GM19372 (cell line): ENCODE data around the gene GNAS-AS1.

Experiments
- ATAC-seq: cut with Tn5 transposase; IDR thresholded peaks from one replicate; pipeline ENCODE4 v1.9.1; 2021; ENCODE audit warnings: mild to moderate bottlenecking, low read depth, moderate library complexity; ENCODE audit not compliant: unreplicated experiment

The GNAS-AS1 gene

DNA sequence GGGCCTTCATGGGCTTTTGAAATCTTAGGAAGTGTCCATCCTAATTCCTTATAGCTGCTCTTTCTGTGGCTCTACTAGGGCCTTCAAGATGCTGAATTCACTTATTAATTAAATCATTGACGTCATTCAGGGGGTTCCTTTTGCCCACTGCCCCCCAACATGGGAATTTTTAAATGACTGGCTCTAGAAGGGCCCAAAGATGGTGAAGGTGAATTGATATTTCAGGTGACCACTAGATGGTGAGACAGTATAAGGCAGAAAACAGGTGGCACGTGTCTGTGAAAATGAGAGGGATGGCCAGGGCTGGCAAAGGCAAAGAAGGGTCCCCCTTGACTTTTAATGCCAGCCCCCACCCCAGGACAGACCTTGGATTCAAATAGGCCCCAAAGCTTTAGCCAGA is 13.6 kb upstream of the GNAS-AS1 start:
- no peak for ATAC-seq

GRCh38 chr20:58863044-58863790 is 12.5 kb upstream of the GNAS-AS1 start:
- no peak for ATAC-seq

- no peak for ATAC-seq
Observed at GRCh38 chr20:58855506-58856389, 5.0 kb upstream of the GNAS-AS1 start.

GRCh38 chr20:58854638-58855471 is 4.2 kb upstream of the GNAS-AS1 start:
- no peak for ATAC-seq

- no peak for ATAC-seq
Observed at GRCh38 chr20:58853976-58854637, 3.4 kb upstream of the GNAS-AS1 start.

GRCh38 chr20:58853466-58853865 is 2.8 kb upstream of the GNAS-AS1 start:
- no peak for ATAC-seq

GRCh38 chr20:58852543-58853271 is 2.0 kb upstream of the GNAS-AS1 start, which contains the start of gene GNAS:
Gene GNAS, plus strand, starts transcription at chr20:58852716.
- ATAC-seq, result no peak

GRCh38 chr20:58851969-58852458 is 1.3 kb upstream of the GNAS-AS1 start:
- no peak for ATAC-seq

DNA sequence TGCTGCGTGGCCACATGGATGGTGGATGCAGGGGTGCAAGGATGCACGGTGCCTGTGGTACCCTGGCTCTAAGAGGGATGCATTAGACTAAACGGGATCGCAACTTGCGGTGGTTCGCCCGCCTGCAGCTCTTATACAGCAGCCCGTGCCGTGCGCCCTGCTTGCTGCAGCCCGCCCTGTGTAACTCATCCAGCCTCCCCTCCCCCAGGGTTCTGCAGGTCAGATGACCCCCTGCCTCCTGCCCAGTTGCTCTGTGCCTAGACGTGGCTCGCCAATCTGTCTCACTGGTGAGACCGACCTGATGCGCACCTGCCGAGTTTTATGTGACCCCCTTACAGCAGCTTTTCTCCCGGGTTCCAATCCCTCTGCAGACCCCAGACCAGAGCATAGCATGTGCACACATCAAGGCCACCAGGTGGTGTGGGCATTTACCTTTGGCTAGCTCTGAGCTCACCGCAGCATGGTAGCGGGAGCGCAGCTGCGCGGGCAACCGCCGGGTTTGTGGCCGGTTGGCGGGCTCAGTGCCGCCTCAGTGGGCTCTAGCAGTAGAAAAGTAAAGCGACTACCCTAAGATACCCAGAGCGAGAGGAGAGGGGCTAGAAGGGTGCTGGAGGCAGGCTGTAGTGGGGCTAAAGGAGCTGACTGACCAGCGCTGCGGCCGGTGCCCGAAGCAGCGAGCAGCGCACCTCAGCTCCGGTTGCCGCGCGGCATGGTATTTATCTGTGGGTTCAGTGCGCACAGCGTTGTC is 693 bp upstream of the GNAS-AS1 start:
- ATAC-seq, result no peak

GRCh38 chr20:58847463-58847862 is 3.2 kb downstream of the GNAS-AS1 start:
- no peak for ATAC-seq

DNA sequence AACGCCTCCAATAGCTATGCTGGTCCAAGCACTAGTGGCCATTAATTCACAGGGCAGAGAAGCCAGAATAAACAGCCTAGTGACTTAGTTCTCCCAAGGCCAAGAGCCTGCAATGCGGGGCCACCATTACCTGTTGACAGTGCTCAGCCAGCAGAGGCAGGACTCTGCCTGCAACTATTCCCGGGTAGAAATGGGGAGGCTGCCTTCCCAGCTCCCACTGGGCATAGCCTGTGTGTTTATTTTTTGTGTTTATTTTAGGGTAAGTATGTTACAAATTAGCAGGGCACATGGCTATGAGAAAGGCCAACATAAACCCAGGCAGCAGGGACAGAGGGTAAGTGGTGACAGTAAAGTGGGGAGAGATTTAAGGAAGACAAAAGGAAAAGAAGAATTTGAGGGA is 5.0 kb downstream of the GNAS-AS1 start:
- ATAC-seq, result no peak

DNA sequence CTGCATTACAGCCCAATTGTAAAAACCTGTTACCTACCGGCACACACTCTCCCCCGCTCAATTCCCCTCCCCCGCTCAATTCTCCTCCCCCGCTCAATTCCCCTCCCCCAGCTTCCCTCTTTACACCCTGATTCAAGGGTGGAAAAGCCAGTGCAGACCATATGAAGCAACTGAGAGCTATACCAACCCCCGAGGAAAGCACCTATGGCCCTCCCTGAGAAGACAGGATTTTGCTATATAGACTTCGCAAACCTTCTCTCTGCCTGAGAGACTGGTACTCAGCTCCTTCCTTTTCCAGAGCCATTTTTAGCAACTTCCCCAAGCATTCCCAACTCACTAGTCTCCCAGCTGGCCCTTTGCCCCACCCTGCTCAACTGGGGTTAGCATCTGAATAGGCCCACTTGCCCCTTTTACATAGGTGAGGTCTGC is 7.6 kb downstream of the GNAS-AS1 start:
- no peak for ATAC-seq

DNA sequence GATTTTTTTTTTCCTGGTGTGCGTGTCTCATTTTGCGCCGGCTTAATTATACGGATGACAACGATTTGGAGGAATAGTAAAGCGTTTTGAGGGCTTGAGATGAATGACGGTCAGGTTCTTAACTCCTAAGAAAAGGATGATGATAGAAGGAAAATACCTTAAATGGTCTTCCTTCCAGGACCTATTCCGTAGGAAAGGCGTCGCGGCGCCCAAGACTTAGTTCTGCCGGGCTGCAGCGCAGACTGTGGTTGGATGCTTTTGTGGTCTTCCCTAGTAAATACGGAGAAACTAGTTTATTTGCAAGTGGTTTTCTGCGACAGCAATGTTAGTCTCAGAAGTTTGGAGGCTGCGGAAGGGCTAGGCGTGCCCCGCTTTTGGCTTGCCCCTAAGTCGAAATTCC is 8.4 kb downstream of the GNAS-AS1 start:
- ATAC-seq, result no peak

DNA sequence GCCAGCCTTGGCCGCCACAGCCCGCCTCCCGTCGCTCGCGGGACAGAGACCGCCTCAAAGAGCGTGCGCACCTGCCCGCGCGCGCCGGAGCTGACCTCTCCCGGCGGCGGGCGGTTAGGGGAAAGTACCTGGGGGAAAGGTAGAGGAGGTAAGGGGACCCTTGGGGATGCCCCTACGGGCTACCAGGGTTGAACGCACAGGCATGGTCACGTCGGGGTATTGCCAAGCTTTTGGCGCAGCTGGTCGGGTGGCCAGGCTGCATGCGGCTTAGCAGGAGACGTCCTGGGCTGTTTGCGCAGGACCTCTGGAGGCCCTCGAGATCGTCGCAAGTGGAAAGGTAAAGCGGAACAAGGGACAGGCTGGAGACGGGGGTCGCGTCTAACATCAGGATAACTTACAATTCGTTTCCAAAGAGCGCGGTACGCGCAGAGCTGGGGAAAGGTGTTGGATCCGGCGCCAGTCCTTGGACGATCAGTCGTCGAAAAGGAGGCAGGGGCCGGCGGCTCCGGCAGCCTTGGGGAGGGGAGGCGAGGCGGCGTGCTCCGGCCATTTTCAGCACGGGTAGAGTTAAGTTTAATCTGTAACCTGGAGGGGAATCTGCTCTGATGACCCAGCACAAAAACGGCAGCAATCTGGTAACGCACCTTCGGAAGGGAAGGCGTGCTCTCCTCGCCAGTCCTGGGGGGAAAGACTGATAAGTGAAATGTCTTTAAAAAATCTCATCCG is 9.0 kb downstream of the GNAS-AS1 start:
- ATAC-seq, result no peak

- no peak for ATAC-seq
Observed at GRCh38 chr20:58840816-58841538, 9.7 kb downstream of the GNAS-AS1 start.

- no peak for ATAC-seq
Observed at GRCh38 chr20:58839991-58840747, 10.5 kb downstream of the GNAS-AS1 start.

DNA sequence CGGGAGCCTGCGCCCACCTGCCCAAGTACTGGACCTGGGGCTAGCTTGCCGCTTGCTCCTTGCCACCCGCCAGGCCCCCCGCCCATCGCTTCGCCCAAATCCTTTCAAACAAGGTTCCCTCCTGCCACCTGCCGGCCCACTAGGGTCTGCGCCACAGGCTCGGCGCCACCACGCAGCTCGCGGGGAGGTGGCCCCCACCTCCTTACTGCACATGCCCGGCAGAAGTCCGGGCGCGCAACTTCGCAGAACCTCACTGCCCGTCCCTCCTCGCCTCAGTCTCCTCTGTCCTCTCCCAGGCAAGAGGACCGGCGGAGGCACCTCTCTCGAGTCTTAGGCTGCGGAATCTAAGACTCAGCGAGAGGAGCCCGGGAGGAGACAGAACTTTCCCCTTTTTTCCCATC is 11.2 kb downstream of the GNAS-AS1 start:
- ATAC-seq, result no peak
